Tibial nerve (tissue), 4 donors: ENCODE results near the gene MACF1. TPM values are rescaled to one million over a fixed set of nuclear protein-coding genes. Genes with fewer than 3 reads are reported as not detected.

Experiments used
- DNase-seq, 2 donors: peaks; one replicate each; pipeline ENCODE4 v3.0.0-alpha.2; 2019; ENCODE audit warnings: low spot score in 2 of 2
- H3K27ac ChIP-seq, 4 donors: fragments of 200-600 bp; sonication (generic) in 3 of 4; one replicate each; pipeline ENCODE4 v1.5.1; 2017 to 2019; ENCODE audit warnings: mild to moderate bottlenecking in 1 of 4
- H3K27me3 ChIP-seq, 2 donors: fragments of 200-600 bp; sonication (generic) in 1 of 2; one replicate each; pipeline versions ENCODE4 v1.5.1 to v1.6.0; 2017 to 2019
- H3K36me3 ChIP-seq, 3 donors: fragments of 200-600 bp; sonication (generic); one replicate each; pipeline ENCODE4 v1.5.1; 2018 to 2019
- H3K4me1 ChIP-seq, 4 donors: fragments of 200-600 bp; sonication (generic) in 3 of 4; one replicate each; pipeline ENCODE4 v1.5.1; 2017 to 2019
- H3K4me3 ChIP-seq, 4 donors: fragments of 200-600 bp; sonication (generic) in 3 of 4; one replicate each; pipeline ENCODE4 v1.5.1; 2017 to 2019; ENCODE audit warnings: mild to moderate bottlenecking in 1 of 4, moderate library complexity in 1 of 4
- H3K9me3 ChIP-seq, 4 donors: fragments of 200-600 bp; sonication (generic) in 3 of 4; one replicate each; pipeline ENCODE4 v1.5.1; 2017 to 2019
- CTCF ChIP-seq, 5 experiments: fragments of 200-600 bp in 3 of 5; fragments of 450-650 bp in 2 of 5; sonication (generic) in 3 of 5; IDR thresholded peaks; one replicate each; pipeline ENCODE4 v1.5.1; 2016 to 2019; ENCODE audit warnings: antibody characterized with exemption in 5 of 5, mild to moderate bottlenecking in 3 of 5, moderate library complexity in 2 of 5
- EP300 ChIP-seq, 2 donors: sonication (generic); formaldehyde crosslinking; IDR thresholded peaks; one replicate each; pipeline ENCODE4 v1.6.1; 2017; ENCODE audit warnings: antibody characterized with exemption in 2 of 2, mild to moderate bottlenecking in 1 of 2
- POLR2A ChIP-seq, 2 donors: fragments of 450-650 bp; IDR thresholded peaks; one replicate each; pipeline ENCODE4 v1.6.1; 2017; ENCODE audit warnings: antibody characterized with exemption in 2 of 2, mild to moderate bottlenecking in 2 of 2, moderate library complexity in 2 of 2
- WGBS, 2 donors: methylation state at CpG; one replicate each; pipeline ENCODE4 v1.1.5; 2018; 5-methylcytosine and 5-hydroxymethylcytosine counted together
- total RNA-seq, 4 donors: library from RNA; depleted of rRNA; stranded (reverse); fragments of >200 nt; gene quantifications; one replicate each; pipeline ENCODE4 v1.1.0, GENCODE V29; 2016

MACF1 gene
- total RNA-seq, 4 donors from 2014 or later, result 214 to 296 (median 244) TPM

- Histone ChIP-seq H3K9me3 (no peaks in the 10 kb centered on the region), H3K36me3 (no peaks in the 10 kb centered on the region), H3K4me3 (no peak overlapping the region), H3K27ac (no peak overlapping the region), H3K27me3 (peaks cover 0 to 40% of the 10 kb centered on the region in 2 donors), H3K4me1 (peaks cover 0 to 14% (median 0%) of the 10 kb centered on the region in 4 donors)
- DNase-seq, result no peak
- WGBS, 2 donors, result 83 to 85% methylated on average over 5 of the region's 5 CpGs
- no peak for TF ChIP-seq CTCF (IDR thresholded peaks at IDR 0.05)
- no peak for TF ChIP-seq POLR2A (IDR thresholded peaks at IDR 0.05)
- no peak for TF ChIP-seq EP300 (IDR thresholded peaks at IDR 0.05)
These were observed 36.8 kb upstream of the MACF1 start for GRCh38 chr1:39167632-39168209.

- Histone ChIP-seq H3K4me1 (peaks cover 0 to 22% (median 3%) of the 10 kb centered on the region in 4 donors), H3K27ac (no peak overlapping the region), H3K4me3 (no peak overlapping the region), H3K27me3 (peaks cover 0 to 40% of the 10 kb centered on the region in 2 donors), H3K36me3 (no peaks in the 10 kb centered on the region), H3K9me3 (no peaks in the 10 kb centered on the region)
- DNase-seq, result no peak
- TF ChIP-seq EP300 (IDR thresholded peaks at IDR 0.05), result no peak
- TF ChIP-seq POLR2A (IDR thresholded peaks at IDR 0.05), result no peak
- no peak for TF ChIP-seq CTCF (IDR thresholded peaks at IDR 0.05)
- 96 to 98% methylated on average over 9 of the region's 9 CpGs for WGBS, 2 donors
These were observed 36.0 kb upstream of the MACF1 start for GRCh38 chr1:39168301-39169080.

GRCh38 chr1:39170731-39171667 lies 33.5 kb upstream of the MACF1 start:
- TF ChIP-seq CTCF (IDR thresholded peaks at IDR 0.05), result no peak
- TF ChIP-seq EP300 (IDR thresholded peaks at IDR 0.05), result no peak
- TF ChIP-seq POLR2A (IDR thresholded peaks at IDR 0.05), result no peak
- peaks cover 0 to 44% (median 14%) of the 10 kb centered on the region in 4 donors for H3K4me1 ChIP-seq
- H3K4me3 ChIP-seq, result no peak overlapping the region
- no peaks in the 10 kb centered on the region for H3K36me3 ChIP-seq
- no peaks in the 10 kb centered on the region for H3K9me3 ChIP-seq
- no peak for DNase-seq
- H3K27me3 ChIP-seq, result peaks cover 0 to 45% of the 10 kb centered on the region in 2 donors
- no peak overlapping the region for H3K27ac ChIP-seq
- 81 to 82% methylated on average over 9 of the region's 9 CpGs for WGBS, 2 donors

- peaks cover 0 to 45% of the 10 kb centered on the region in 2 donors for H3K27me3 ChIP-seq
- WGBS, 2 donors, result 63 to 66% methylated on average over 9 of the region's 9 CpGs
These were observed 31.1 kb upstream of the MACF1 start for GRCh38 chr1:39173119-39173994.

More at GRCh38 chr1:39173119-39173994, 31.1 kb upstream of the MACF1 start:
- TF ChIP-seq POLR2A (IDR thresholded peaks at IDR 0.05) (no peak), CTCF (IDR thresholded peaks at IDR 0.05) (peak in 1 of 5 experiments; percentile 10), EP300 (IDR thresholded peaks at IDR 0.05) (peak in 1 of 2 donors; percentile 33)
- Histone ChIP-seq H3K27ac (peak overlapping the region in 2 of 4 donors; percentile 64 to 71), H3K4me1 (peaks cover 0 to 51% (median 14%) of the 10 kb centered on the region in 4 donors), H3K4me3 (no peak overlapping the region), H3K9me3 (no peaks in the 10 kb centered on the region), H3K36me3 (no peaks in the 10 kb centered on the region)
- DNase-seq, result no peak
